Prostate gland (tissue), 2 donors: ENCODE measurements around the gene TNRC6C.

Experiments used
- CTCF ChIP-seq, 4 experiments: fragments of 200-600 bp in 2 of 4; fragments of 450-650 bp in 2 of 4; sonication (generic) in 2 of 4; IDR thresholded peaks; 1 replicate in 3 of 4; 2 replicates in 1 of 4; pipeline ENCODE4 v1.5.1; 2016 to 2019; ENCODE audit warnings: antibody characterized with exemption in 4 of 4, mild to moderate bottlenecking in 2 of 4, moderate library complexity in 2 of 4
- POLR2A ChIP-seq: fragments of 450-650 bp; IDR thresholded peaks from one replicate; pipeline ENCODE4 v1.6.1; 2016; ENCODE audit warnings: antibody characterized with exemption, mild to moderate bottlenecking

- TF ChIP-seq POLR2A (peak; percentile 72), CTCF (IDR thresholded peaks at IDR 0.05) (no peak)
These were observed 170.2 kb downstream of the TNRC6C start, which contains the start of gene TMC6 for GRCh38 chr17:78128551-78129350.
